Prostate gland (tissue), 2 donors: ENCODE results near the gene FGF7.

Experiments used
- POLR2A ChIP-seq: fragments of 450-650 bp; IDR thresholded peaks from one replicate; pipeline ENCODE4 v1.6.1; 2016; ENCODE audit warnings: antibody characterized with exemption, mild to moderate bottlenecking
- POLR2AphosphoS5 ChIP-seq: sonication (generic); formaldehyde crosslinking; IDR thresholded peaks from one replicate; pipeline ENCODE4 v1.6.1; 2017; ENCODE audit warnings: antibody characterized with exemption
- TF ChIP-seq, protein P1 (sequence below), 4 experiments: fragments of 200-600 bp in 2 of 4; fragments of 450-650 bp in 2 of 4; sonication (generic) in 2 of 4; IDR thresholded peaks; 1 replicate in 3 of 4; 2 replicates in 1 of 4; pipeline ENCODE4 v1.5.1; 2016 to 2019; ENCODE audit warnings: antibody characterized with exemption in 4 of 4, mild to moderate bottlenecking in 2 of 4, moderate library complexity in 2 of 4

DNA sequence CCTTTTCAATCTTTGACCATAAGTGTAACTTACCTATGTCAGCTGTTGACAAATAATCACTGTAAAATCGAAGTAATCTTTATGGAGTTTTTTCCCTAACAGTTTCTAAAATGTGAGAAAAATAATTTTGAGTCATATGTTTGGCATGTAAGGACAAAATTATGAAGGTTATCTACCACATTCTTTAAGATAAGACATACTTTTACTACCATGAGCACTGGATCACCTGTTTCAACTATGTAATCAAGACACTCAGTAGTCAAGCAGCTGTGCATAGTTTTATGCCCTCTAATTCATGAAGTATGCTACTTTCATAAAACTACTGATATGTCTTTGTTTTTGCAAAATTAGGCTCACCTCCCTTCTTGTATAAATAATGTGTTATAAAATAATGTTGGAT is 12.1 kb downstream of the FGF7 start:
- TF ChIP-seq, protein P1, sequence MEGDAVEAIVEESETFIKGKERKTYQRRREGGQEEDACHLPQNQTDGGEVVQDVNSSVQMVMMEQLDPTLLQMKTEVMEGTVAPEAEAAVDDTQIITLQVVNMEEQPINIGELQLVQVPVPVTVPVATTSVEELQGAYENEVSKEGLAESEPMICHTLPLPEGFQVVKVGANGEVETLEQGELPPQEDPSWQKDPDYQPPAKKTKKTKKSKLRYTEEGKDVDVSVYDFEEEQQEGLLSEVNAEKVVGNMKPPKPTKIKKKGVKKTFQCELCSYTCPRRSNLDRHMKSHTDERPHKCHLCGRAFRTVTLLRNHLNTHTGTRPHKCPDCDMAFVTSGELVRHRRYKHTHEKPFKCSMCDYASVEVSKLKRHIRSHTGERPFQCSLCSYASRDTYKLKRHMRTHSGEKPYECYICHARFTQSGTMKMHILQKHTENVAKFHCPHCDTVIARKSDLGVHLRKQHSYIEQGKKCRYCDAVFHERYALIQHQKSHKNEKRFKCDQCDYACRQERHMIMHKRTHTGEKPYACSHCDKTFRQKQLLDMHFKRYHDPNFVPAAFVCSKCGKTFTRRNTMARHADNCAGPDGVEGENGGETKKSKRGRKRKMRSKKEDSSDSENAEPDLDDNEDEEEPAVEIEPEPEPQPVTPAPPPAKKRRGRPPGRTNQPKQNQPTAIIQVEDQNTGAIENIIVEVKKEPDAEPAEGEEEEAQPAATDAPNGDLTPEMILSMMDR (IDR thresholded peaks at IDR 0.05): no peak
- no peak for TF ChIP-seq POLR2AphosphoS5
- no peak for TF ChIP-seq POLR2A
